HG03135 (cell line): ENCODE measurements around the gene KRT23.

ENCODE experiments used
- ATAC-seq: cut with Tn5 transposase; IDR thresholded peaks from one replicate; pipeline ENCODE4 v1.9.1; 2021; ENCODE audit warnings: mild to moderate bottlenecking, moderate library complexity; ENCODE audit not compliant: unreplicated experiment

Gene KRT23

DNA sequence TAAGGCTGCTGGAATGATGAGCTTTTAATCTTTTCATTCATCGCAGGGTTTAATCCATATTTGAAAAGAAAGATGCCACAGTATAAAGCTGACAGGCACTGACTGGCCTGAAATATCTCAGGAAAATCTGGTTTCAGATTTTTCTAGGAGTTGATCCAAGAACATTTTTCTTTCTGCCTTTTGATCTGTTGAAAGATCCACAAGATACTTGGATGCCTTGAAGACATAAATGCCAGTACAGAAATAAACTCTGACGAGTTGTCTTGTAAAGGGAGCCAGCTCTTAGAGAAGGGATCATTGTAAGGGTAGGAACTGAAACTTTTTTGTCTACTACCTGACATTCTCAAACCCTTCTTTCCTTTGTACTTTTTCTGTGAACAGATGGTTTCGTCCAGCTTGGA lies 27.0 kb downstream of the KRT23 start:
- ATAC-seq: no peak

DNA sequence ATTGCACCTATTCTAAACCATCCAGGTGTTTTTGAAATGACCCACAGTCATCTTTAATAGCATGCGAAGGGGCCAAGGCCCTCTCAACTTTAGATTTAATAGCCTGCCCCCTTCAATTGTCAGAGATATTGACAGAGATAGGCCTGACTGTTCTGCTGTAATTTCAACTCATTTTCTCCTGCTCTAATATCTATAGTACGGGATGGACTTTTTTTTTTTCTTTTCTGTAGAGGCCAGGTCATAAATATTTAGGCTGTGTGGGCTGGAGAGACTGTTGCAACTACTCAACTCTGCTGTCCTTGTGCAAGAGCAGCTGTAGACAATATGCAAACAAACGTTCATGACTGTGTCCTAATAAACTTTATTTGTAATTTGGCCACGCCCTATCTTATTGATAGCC lies 27.7 kb downstream of the KRT23 start:
- ATAC-seq: no peak

DNA sequence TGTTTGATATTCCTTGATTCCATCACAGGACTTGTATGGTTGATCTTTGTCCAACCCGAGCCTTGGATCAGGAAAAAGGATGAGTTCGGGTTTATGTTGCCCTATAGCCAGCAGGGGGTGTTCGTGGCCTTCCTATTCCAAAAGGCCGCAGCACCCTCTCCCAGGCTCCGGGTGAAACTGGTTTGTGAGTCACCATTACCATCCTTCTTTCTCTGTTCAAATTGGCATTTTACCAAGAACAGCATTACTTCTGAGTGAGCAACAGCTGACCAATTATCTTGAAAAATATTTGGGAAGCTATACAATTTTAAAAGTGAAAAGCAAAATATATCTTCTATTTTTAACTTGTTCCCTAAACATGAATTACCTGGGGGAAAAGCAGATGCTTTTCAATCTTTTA lies 28.1 kb downstream of the KRT23 start:
- ATAC-seq: no peak

DNA sequence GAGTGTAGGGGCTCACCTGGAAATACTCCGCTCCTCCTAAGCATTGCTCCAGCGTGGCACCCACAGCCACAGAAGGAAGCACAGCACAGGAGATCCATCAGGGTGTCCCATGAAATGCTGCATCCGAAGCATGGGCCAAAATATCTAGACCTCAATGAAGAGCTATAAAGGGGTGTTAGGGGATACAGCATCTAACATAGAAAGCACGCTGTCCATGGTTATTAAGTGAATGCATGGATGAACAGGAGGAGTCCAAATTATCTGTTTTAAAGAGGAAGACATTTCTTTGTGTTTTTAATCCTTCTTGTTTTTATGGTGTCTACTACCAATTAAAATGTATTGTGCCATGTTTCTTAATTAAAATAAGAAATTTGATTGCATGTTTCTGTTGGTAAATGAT lies 30.8 kb downstream of the KRT23 start:
- ATAC-seq: no peak

DNA sequence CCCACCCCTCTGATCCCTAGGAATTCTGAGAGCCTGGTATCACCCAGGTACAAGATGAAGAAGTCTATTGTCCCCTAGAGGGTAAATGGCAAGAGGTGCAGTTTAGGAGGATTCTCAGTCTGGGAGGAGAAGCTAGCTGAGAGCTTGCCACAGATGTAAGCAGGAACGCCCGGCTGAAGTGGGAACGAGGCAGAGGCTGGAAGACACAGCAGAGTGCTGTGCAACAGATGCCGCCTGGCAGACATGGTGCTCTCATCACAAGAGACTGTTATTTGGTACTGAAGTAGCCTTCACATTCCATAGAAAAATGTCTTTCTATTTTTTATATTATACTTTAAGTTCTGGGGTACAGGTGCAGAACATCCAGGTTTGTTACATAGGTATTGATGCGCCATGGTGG lies 32.1 kb downstream of the KRT23 start:
- no peak for ATAC-seq

DNA sequence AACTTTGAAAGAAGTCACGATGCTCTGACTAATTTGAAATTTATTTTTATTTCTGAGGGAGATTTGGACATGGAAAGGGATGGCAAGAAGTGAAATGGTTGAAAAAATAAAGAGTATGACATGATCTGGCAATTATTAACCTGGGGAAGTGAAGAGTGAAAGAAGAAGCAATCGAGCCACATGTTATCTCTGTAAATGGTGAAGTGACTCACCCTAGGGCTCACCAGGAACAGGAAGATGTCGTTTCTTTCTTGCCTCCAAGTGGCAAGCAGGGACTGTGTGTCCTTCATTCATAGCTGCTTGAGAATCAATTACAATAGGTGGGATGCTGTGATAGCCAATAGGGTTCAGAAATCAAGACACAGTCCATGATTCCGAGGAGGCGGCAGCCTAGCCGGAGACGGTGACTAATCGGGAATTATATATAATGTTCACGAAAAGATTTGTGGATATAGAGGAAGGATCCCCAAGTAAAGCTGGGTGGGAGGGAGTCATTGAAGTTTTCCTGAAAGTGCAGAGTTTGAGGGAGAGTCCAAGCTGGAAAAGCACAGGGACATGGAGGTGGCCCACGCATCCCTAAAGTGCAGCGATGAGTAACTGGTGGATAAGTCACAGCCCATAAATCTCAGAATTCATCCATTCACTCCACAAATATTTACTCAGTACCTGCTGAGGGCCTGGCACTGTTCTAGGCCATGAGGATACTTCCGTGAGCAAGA lies 34.2 kb downstream of the KRT23 start:
- ATAC-seq: no peak

DNA sequence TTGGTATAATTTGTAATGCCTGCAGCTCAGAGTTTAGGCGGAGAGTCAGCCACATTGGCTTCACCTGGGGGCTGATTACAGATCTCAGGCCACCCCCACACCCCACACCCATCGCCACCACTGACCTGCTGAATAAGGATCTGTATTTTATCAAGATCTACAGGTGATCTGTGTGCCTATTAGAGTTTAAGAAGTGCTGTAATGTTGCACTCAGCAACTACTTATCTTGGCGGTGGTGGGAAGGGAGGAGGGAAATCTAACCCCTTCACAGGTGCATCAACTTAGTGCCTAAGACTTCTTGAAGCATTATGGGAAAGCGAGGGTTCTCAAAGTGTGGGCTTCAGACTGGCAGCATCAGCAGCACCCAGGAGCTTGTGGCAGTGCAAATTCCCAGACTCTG lies 34.9 kb downstream of the KRT23 start:
- no peak for ATAC-seq

DNA sequence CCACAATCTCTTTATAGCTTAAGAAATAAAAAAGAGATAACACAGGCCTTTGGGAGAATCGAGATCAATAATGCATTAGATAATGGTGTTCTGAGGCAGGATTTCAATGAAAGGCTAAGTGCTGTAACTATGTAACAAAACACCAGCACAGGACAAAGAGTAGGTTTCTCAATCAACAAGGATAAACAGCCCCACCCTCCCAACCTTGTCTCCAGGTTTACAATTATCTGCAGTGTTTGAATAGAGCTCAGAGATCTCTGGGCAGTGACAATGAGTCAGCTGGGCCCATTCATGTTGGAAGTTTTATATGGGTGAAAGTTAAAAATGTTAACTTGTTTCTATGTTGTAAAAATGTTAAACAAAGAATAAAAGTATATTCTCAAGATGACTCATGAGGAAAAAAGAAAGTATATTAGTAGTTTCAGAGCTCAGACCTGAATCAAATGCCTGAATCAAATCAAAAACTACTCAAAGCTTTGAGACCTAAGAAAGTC lies 35.4 kb downstream of the KRT23 start:
- ATAC-seq: no peak

DNA sequence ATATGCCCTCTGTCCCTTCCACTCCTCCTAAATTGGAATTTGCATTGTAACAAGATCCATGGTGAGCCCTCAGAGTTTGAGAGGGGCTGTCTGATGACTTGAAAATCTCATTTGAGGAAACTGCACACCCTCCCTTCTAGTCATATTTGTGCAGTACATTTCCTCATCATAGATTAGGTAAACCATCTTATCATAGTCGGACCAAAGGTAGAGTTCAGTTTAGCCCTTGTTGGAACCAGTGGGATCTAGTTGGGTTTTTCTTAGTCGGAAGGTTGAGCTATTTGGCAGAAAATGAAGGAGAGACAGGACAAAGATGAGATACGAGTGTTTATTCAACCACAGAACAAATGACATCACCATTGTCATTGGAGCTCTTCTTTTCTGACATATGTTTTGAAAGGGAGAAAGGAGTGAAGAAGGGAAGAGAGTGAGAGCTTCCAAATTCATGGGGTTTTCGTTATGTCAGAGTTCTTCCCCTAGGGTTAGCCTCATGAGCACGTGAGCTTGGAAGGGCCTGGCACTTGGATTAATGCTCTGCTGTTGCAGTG lies 36.6 kb downstream of the KRT23 start:
- ATAC-seq: no peak

DNA sequence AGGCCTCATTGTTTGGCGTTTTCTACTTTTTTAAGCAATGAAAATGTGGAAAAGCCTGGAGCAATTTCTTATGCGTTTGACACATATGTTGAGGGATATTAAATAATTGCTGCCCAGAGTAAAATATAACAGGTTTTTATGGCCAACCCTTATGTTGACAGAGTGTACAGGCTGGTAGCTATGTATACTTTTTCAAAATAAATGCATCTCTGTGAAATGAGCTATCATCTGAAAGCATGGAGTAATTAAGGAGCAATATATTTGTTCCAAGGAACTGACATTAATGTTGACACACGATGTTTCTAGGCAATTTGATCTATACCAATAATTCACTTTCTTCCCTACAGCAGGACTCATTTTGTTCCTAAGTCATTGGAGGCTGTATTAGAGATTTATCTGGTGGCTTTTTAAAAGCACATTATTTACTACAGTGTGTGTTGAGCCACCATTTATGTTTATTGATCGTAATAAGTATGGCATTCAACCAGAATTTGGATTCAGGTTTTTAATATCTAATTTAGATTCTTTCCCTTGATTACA lies 40.5 kb downstream of the KRT23 start:
- ATAC-seq: no peak

DNA sequence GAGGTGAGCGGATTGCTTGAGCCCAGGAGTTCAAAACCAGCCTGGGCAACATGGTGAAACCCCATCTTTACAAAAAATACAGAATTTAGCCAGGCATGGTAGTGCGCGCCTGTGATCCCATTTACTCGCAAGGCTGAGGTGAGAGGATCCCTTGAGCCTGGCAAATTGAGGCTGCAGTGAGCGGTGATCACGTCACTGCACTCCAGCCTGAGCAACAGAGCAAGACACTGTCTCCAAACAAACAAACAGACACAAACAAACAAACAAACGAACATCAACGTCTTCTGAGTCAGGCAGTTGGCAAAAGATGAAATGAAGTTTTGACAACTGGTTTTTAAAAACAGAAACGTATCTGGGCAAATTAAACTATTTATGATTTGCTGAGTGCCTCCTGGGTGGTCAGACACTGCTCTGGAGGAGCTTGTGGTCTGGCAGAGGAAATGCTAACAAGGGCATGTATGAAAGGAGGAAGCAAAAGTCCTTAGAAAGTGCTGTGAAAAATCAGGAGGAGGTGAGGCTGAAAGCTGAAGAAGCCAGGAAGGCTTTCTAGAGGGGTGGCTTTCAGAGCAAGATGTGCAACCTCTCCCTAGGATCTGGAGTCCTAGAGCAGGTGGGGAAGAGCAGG lies 42.2 kb downstream of the KRT23 start:
- no peak for ATAC-seq

DNA sequence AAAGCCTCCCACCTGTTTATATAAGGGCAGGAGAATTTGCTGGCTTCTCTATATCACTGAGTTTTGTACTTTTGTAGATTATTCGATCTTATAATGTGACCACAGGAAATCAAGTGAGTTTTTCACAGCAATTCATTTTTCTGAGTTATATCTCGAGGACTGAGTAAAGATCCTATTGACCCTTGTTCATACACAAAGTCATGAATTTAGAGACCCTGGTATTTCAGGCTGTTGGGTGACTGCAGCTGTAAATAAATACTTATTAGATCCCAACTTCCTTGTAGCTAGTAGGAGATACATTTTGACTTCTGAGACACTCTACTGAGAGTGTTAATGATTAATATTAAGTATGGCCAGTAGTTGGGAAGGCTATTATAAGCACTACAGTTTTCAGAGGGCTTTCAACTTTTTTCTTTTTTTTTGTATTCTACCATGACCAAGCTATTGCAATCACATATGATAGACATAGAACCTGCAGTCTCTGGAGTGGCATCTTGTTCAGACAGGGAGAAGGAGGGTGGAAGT lies 49.2 kb downstream of the KRT23 start:
- no peak for ATAC-seq

DNA sequence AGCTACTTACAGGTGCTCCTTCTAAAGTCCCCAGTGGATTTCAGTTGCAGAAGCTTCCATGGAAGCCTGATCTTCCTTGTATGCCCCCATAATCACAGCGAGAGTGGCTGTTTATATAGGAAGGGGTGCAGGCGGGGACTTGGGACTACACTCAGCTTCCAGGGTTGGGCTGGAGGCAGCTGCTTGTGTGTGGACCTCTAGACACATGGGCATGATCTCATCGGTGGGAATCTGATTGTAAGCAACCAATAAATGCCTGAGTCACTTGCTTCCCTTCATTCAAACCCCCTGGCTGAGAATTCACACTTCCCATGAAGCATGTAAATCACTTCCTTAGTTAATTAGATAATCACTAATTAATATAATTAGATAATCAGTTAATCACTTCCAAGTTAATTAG lies 51.4 kb downstream of the KRT23 start:
- ATAC-seq: no peak

DNA sequence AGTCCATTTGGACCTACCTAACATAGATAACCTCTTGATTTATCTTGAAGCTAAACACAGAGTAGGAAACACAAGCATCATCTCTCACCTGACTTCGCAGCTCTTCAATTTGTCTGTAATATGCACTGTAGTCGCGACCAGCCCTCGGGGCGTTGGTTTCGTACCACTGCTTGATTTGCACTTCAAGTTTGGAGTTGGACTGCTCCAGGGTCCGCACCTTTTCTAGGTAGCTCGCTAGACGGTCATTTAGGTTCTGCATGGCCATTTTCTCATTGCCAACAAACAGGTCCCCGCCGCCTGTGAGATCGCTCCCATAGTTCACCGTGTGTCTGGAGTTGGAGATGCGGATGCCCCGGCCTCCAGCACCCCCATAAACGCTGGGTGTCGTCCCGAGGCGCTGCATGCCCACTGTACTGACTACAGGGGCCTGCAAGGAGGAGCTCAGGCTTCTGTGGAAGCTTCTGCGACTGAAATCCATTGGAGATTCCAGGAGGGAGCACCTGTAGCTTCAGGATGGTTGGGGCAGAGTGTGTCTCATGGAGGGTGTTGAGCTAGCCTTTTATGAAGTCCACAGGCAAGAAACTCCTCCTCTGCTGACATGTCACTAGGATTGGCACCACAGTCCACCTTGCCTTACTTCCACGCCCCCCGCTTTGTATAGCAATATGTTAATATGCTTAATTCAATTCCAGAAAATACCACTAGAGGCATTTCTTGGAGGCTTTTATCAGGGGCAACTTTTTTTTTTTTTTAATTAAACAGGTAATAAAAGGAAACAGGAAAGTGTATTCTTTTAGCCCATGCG lies 52.5 kb downstream of the KRT23 start, which contains the start of gene KRT20:
KRT20 (minus strand) TSS at position 535 of the 805 bp plus-strand sequence; CDS start at position 478, 57 bp downstream.
- no peak for ATAC-seq

DNA sequence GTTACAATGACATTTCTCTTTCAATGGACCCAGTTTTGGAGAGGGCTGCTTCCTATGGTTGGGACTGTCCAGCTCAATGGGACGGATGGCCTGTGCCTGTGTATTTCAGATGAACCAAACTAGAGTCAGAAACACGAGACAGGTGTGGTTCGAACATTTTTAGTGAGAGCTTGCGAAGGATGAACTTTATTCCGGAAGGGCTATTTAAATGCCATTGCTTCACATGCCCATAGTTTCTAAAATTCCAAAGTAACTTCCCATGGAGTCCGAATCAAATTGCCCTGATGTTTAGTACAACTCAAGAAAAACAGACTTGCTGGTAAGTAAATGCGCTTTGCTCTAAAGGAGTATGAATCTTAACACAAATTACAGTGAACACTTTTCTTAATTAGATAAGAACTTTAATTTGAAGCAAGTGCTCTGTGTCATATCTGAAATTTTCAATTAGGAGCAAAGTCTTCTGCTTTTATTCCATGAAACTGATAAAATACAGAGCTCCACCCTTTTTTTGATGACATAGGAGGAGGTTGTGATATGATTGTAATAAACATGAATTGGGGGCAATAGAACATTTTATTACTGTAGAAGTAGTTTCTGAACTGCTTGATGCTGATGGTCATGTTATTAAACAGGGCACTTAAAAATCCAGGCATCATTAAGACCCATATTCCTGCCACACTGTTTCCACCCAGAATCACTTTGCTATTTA lies 53.7 kb downstream of the KRT23 start:
- ATAC-seq: no peak

DNA sequence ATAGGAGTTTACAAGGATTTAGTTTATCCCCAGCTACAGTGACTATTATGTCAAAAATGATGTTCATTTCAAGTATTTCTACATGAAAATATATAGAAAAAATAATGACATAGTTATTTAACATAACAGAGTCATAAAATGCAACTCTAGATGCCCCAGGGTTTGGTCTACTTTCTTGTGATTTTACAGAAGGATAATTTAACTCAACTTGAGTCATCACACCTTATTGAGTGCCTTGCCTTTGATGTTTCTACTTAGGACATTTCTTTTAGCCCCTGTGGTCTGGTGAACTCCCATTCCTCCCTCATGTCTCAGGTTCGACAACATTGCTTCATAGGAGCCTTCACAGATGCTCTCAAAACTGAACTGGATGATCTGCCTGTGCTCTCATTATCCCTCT lies 54.4 kb downstream of the KRT23 start:
- no peak for ATAC-seq

DNA sequence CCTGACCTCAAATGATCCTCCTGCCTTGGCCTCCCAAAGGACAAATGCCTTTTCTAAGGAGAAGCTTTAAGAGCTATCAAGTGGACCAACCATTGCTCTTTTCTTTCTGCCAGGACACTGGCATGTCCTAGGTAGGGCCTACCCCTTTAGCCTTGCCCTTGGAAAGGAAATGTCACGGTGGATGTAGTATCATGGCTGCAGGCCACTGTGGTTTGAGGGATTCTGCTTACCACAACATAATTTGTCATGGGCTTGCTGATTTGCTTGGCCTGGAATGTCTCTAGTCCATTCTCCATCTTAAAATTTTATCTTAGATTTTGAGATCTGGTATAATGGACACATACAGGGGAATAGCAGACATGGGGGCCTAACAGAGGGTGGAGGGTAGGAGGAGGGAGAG lies 58.4 kb downstream of the KRT23 start:
- no peak for ATAC-seq

DNA sequence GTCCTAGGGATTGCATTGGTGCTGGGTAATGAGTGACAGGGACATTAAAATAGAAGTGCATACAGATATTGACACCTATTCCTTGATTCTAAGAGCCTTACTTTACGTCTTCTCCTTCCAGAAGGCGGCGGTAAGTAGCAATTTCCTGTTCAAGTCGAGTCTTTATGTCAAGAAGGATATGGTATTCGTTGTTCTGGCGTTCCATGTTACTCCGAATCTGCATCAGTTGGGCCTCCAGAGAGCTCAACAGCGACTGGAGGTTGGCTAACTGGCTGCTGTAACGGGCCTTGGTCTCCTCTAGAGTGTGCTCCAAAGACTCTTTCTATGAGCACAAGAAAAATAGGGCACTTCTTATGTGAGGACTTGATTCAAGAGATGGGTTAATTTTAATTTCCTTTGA lies 59.4 kb downstream of the KRT23 start:
- no peak for ATAC-seq

DNA sequence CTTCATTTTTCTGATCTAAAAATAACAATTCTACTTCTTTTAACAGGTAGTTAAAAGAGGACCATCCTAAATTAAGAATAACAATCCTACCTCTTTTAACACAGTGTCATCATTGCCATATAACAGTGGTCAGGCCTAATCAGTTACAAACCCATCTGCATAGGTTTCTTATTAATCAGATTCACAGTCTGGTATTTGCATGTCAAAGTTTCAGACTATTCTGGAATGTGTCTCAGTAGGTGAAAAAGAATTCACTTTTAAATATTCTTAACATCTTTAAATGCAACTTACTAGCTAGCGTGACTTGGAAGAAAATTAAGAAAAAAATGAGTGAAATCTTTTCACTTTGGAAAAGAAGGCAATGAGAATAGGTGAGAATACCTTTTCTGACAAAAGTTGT lies 63.6 kb downstream of the KRT23 start:
- no peak for ATAC-seq

DNA sequence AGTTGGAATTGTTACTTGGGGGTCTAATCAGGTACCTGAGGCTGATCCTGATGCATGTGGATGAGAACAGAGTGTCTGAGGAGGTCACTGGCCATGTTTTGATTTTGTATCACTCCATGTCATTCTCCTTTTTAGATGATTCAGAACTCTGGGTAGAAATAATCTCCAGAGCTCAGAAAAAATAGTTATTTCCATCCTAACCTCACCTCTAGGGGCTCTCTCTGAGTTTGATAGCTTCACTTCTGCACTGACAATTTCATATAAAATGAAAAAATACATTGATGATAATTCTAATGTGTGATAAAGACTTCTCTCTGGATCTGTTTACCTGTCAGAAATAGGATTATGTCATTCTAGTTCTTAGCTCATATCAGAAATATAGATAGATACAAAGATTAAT lies 64.2 kb downstream of the KRT23 start:
- no peak for ATAC-seq
